Activated naive CD4-positive, alpha-beta T cell treated with Interleukin-2 at 50 U/mL for 16 hours (primary cell): Measurements from ENCODE around the gene HRAS.

ENCODE experiments used
- DNase-seq: peaks from one replicate; pipeline ENCODE4 v3.0.0-alpha.2; 2020

Gene HRAS

DNA sequence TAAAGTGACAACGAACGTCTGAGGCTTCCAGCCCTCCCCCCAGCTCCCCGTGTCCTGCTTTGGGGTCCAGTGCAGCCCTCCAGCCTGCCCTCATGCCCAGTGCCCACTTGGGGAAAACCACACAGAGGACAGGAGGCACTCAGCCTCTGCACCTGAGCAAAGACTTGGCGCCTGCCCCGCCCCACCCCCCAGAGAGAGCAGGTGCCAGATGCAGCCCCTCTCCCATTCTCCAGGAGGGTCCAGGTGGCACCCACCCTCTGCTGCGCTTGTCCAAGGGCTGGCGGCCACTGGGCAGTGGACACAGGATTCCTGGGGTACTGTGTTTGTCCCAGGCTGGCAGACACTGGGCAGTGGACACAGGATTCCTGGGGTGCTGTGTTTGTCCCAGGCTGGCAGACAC is 44.0 kb downstream of the HRAS start:
- DNase-seq: no peak

DNA sequence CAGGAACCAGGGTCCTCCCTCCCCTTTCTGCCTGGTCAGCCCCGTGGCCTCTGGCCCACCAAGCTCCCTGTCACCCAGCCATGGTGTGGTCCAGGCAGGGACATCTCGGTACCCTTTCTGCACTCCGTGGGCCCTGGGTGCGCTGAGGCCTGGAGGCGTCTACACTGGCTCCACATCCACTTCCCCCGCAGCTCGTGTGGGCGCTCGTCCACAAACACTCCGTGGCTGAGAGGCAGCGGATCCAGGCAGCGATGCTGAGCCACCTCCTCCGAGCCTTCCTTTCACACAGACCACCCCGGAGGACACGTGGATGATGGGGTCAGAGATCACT is 44.5 kb downstream of the HRAS start:
- DNase-seq: no peak

DNA sequence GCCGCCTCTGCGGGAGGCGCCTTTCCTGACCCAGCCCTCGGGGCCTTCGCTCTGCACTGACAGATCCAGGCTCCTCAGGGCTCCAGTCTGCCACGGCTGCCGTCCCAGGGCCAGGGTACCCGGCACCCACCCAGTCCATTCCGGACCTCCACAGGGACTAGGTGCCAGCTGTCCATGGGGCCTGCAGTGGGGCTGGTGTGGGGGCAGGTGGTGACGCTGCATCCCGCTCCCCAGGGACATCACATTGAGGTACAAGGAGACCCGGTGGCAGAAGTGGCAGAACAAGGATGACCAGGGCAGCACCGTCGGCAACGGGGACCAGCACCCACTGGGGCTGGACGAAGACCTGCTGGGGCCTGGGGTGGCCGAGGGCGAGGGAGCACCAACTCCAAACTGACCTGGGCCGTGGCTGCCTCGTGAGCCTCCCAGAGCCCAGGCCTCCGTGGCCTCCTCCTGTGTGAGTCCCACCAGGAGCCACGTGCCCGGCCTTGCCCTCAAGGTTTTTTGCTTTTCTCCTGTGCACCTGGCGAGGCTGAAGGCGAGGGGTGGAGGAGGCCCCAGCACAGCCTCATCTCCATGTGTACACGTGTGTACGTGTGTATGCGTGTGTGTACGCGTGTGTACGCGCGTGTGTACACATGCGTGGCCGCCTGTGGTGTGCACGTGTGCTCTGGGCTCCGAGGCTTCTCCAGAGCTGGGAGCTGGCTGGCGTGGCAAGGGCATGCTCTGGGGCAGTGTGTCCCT is 45.0 kb downstream of the HRAS start:
- no peak for DNase-seq

DNA sequence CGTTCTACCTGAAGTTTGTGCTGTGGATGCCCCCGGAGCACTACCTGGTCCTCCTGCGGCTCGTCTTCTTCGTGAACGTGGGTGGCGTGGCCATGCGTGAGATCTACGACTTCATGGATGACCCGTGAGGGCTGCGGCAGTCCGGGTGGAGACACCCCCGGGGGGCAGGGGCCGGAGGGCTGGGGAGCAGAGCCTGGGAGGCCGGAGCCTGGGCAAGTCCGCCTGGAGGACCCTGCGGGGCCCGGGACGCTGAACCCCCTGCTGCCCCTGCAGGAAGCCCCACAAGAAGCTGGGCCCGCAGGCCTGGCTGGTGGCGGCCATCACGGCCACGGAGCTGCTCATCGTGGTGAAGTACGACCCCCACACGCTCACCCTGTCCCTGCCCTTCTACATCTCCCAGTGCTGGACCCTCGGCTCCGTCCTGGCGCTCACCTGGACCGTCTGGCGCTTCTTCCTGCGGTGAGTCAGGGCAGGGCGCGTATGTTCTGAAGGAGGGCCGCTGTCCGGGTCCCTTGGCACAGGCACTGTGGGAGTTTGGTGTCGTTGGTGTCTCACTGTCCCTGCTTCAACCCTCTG is 45.7 kb downstream of the HRAS start:
- no peak for DNase-seq

- DNase-seq: no peak
These were observed 46.4 kb downstream of the HRAS start for GRCh38 chr11:488992-489391.

- no peak for DNase-seq
These were observed 46.8 kb downstream of the HRAS start for GRCh38 chr11:488579-488978.

DNA sequence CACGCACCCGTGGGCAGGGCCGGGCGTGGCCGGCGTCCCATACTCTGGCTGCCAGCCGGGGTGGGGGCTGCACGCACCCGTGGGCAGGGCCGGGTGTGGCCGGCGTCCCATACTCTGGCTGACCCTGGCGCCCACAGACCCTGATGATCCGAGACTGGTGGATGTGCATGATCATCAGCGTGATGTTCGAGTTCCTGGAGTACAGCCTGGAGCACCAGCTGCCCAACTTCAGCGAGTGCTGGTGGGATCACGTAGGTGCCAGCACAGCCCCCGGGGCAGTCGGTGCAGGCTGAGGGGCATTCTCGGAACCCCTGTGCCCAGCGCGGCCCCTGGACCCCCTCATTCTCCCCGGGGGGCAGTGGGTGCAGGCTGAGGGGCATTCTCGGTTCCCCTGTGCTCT is 47.3 kb downstream of the HRAS start:
- DNase-seq: no peak

DNA sequence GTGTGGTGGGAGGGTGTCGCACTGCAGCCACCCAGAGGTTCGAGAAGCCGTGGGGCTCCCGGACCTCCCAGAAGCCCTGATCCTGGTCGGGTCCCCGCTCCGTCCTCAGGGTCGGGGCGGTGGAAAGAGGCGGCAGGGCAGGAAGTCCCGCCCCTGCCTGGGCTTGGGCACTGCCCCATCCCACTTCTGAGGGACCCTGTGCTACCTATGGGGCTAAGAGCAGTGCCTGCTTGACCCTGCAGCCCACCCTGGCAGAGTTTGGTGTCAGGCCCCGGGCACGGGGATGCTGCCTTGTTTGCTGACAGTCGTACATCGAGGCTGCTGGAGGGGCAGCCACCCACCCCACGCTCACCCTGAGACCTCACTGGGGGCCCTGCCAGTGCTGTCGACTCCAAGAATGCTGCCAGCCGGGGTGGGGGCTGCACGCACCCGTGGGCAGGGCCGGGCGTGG is 47.8 kb downstream of the HRAS start:
- no peak for DNase-seq

DNA sequence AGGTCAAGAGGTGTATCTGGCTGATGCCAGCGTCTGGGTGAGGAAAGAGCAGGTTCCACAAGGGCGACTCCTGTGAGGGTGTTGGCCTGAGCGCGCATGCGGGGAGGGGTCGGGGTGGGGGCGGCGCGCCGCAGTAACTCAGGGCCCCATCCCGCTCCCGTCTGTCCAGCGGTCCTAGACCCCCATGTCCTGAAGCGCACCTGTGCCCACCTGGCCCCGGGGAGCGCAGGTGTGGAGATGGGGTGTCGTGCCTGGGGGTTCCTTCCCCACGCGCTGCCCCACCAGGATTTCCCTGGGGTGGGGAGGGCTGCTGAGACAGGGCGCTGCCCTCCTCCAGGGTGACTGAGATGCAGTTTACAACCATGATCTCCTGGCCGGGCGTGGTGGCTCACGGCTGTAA is 49.2 kb downstream of the HRAS start:
- DNase-seq: no peak

DNA sequence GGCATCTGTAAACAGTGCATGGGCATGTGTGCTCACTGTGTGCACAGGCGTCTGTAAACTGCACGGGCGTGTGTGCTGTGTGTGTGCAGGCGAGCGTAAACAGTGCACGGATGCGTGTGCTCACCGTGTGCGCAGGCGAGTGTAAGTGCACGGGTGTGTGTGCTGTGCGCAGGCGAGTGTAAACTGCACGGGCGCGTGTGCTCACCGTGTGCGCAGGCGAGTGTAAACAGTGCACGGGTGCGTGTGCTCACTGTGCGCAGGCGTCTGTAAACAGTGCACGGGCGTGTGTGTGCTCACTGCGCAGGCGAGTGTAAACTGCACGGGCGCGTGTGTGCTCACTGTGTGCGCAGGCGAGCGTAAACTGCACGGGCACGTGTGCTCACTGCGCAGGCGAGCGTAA is 50.8 kb downstream of the HRAS start:
- no peak for DNase-seq
